Activated CD4-positive, alpha-beta T cell treated with anti-CD3 and anti-CD28 coated beads, Interleukin-2, amount 50 U/mL, for 1 hour (primary cell): ENCODE measurements around the gene PEX11G.
"Not testable (repeated sequence)": the region's sequence is repeated elsewhere in the genome, so short reads cannot be mapped to it uniquely, and the experiment has no call there.

Experiments
- DNase-seq: peaks from one replicate; pipeline ENCODE4 v3.0.0-alpha.2; 2020

The PEX11G gene

GRCh38 chr19:7463575-7463974, 25.3 kb downstream of the PEX11G start:
- no peak for DNase-seq

- no peak for DNase-seq
Observed at GRCh38 chr19:7461841-7462629, 26.8 kb downstream of the PEX11G start.

GRCh38 chr19:7460562-7460966, 28.3 kb downstream of the PEX11G start:
- DNase-seq = no peak

GRCh38 chr19:7459773-7460172, 29.1 kb downstream of the PEX11G start:
- no peak for DNase-seq

GRCh38 chr19:7458675-7459074, 30.2 kb downstream of the PEX11G start:
- DNase-seq = no peak

- DNase-seq = no peak
Observed at GRCh38 chr19:7456964-7457541, 31.8 kb downstream of the PEX11G start.

GRCh38 chr19:7455600-7456296, 33.1 kb downstream of the PEX11G start:
- no peak for DNase-seq

GRCh38 chr19:7454998-7455397, 33.8 kb downstream of the PEX11G start:
- DNase-seq = no peak

GRCh38 chr19:7450243-7451223, 38.3 kb downstream of the PEX11G start:
- no peak for DNase-seq

GRCh38 chr19:7449391-7450070, 39.3 kb downstream of the PEX11G start:
- not testable (repeated sequence) for DNase-seq

GRCh38 chr19:7447648-7448047, 41.2 kb downstream of the PEX11G start:
- no peak for DNase-seq

GRCh38 chr19:7445104-7445503, 43.7 kb downstream of the PEX11G start:
- DNase-seq = no peak

- DNase-seq = no peak
Observed at GRCh38 chr19:7444042-7444441, 44.8 kb downstream of the PEX11G start.

- no peak for DNase-seq
Observed at GRCh38 chr19:7442423-7442822, 46.4 kb downstream of the PEX11G start.

GRCh38 chr19:7441468-7442146, 47.2 kb downstream of the PEX11G start:
- no peak for DNase-seq

- DNase-seq = no peak
Observed at GRCh38 chr19:7440188-7440975, 48.5 kb downstream of the PEX11G start.

- DNase-seq = no peak
Observed at GRCh38 chr19:7435586-7435985, 53.2 kb downstream of the PEX11G start.

- no peak for DNase-seq
Observed at GRCh38 chr19:7434391-7434790, 54.4 kb downstream of the PEX11G start.

GRCh38 chr19:7433456-7433855, 55.4 kb downstream of the PEX11G start:
- not testable (repeated sequence) for DNase-seq

GRCh38 chr19:7429638-7430282, 59.1 kb downstream of the PEX11G start:
- DNase-seq = no peak
